IMR-90 (cell line): Measurements from ENCODE around the gene LPGAT1. TPM values are rescaled to one million over a fixed set of nuclear protein-coding genes. Genes with fewer than 3 reads are reported as not detected.
A peak's percentile ranks its signal among the peaks of the same experiment; 100 is the strongest.

Experiments used
- ATAC-seq: fragments of 200-7000 bp; cut with Tn5 transposase; 2 replicates; pipeline ENCODE4 v1.9.1; 2020; ENCODE audit warnings: low read depth, mild to moderate bottlenecking, moderate library complexity
- BruUV-seq: library from RNA; stranded (reverse); fragments of 400-500 nt; replicated peaks from 2 replicates; lab custom pipeline; 2021; lab: Mats Ljungman, UMichigan
- CTCF ChIA-PET: fragments of 300-600 bp; formaldehyde crosslinking; extraction: SDS; loops from one replicate; lab custom pipeline; 2021; ENCODE audit warnings: antibody characterized with exemption; lab: Yijun Ruan, JAX
- POLR2A ChIA-PET: fragments of 300-600 bp; sonication (Branson Sonifier 250); formaldehyde crosslinking; loops from one replicate; lab custom pipeline; 2022; ENCODE audit warnings: antibody characterized with exemption; ENCODE audit not compliant: unreplicated experiment; lab: Charles Lee
- DNase-seq: peaks from one replicate; pipeline ENCODE4 v3.0.0; 2013
- H2AFZ ChIP-seq: replicated peaks from 2 replicates; pipeline ENCODE3; 2013; ENCODE audit warnings: low read length, mild to moderate bottlenecking; ENCODE audit not compliant: poor library complexity
- H2AK5ac ChIP-seq: 2 replicates; pipeline ENCODE4 v1.6.1; 2013; ENCODE audit warnings: low read depth, low read length, inconsistent platforms
- H2AK9ac ChIP-seq: replicated peaks from 2 replicates; pipeline ENCODE3; 2013; ENCODE audit warnings: mild to moderate bottlenecking, low read depth, low read length, moderate library complexity; ENCODE audit not compliant: poor library complexity
- H2BK120ac ChIP-seq: 2 replicates; pipeline ENCODE4 v1.6.1; 2013; ENCODE audit warnings: low read depth, low read length, inconsistent platforms
- H2BK15ac ChIP-seq: 3 replicates; pipeline ENCODE4 v1.6.1; 2013; ENCODE audit warnings: low read depth, low read length, inconsistent platforms
- H2BK20ac ChIP-seq: 2 replicates; pipeline ENCODE4 v1.6.1; 2013; ENCODE audit warnings: low read depth, mild to moderate bottlenecking, inconsistent platforms, low read length, moderate library complexity
- H2BK5ac ChIP-seq: 2 replicates; pipeline ENCODE4 v1.6.1; 2013; ENCODE audit warnings: mild to moderate bottlenecking, low read depth, low read length, inconsistent platforms; ENCODE audit not compliant: poor library complexity, severe bottlenecking
- H3K14ac ChIP-seq: replicated peaks from 2 replicates; pipeline ENCODE4 v1.6.1; 2013; ENCODE audit warnings: low read depth, low read length, inconsistent platforms
- H3K18ac ChIP-seq: 2 replicates; pipeline ENCODE4 v1.6.1; 2013; ENCODE audit warnings: low read depth, low read length, control low read depth
- H3K23ac ChIP-seq: 2 replicates; pipeline ENCODE4 v1.6.1; 2013; ENCODE audit warnings: low read depth, low read length, inconsistent platforms
- H3K27ac ChIP-seq: 2 replicates; pipeline ENCODE4 v1.5.1; 2013; ENCODE audit warnings: mild to moderate bottlenecking, control low read depth, low read length; ENCODE audit not compliant: insufficient read depth
- H3K27me3 ChIP-seq: 2 replicates; pipeline ENCODE4 v1.6.1; 2013; ENCODE audit warnings: low read length; ENCODE audit not compliant: control insufficient read depth, insufficient read depth
- H3K36me3 ChIP-seq: 2 replicates; pipeline ENCODE4 v1.6.1; 2013; ENCODE audit warnings: low read length, mixed read lengths; ENCODE audit not compliant: control insufficient read depth, insufficient read depth
- H3K4ac ChIP-seq: 2 replicates; pipeline ENCODE4 v1.6.1; 2013; ENCODE audit warnings: low read depth, low read length, inconsistent platforms
- H3K4me1 ChIP-seq: 2 replicates; pipeline ENCODE4 v1.6.1; 2013; ENCODE audit warnings: low read length, mixed read lengths; ENCODE audit not compliant: control insufficient read depth, insufficient read depth
- H3K4me2 ChIP-seq: 2 replicates; pipeline ENCODE4 v1.6.1; 2013; ENCODE audit warnings: low read depth, mild to moderate bottlenecking, control low read depth, low read length, moderate library complexity
- H3K4me3 ChIP-seq: 2 replicates; pipeline ENCODE4 v1.5.1; 2013; ENCODE audit warnings: low read depth, mild to moderate bottlenecking, control low read depth, low read length, moderate library complexity; ENCODE audit not compliant: insufficient read depth
- H3K56ac ChIP-seq: 2 replicates; pipeline ENCODE4 v1.6.1; 2013; ENCODE audit warnings: low read length, inconsistent platforms; ENCODE audit not compliant: insufficient read depth; ENCODE audit errors: extremely low read depth
- H3K79me1 ChIP-seq, 2 experiments: 2 replicates each; pipeline ENCODE4 v1.6.1; 2013; ENCODE audit warnings: low read length in 2 of 2, inconsistent platforms in 1 of 2, low read depth in 1 of 2
- H3K9ac ChIP-seq: 2 replicates; pipeline ENCODE4 v1.6.1; 2013; ENCODE audit warnings: low read depth, low read length, control low read depth
- H3K9me1 ChIP-seq: 2 replicates; pipeline ENCODE4 v1.6.1; 2013; ENCODE audit warnings: low read length, inconsistent platforms; ENCODE audit not compliant: insufficient read depth
- H3K9me3 ChIP-seq: 2 replicates; pipeline ENCODE4 v1.6.1; 2013; ENCODE audit warnings: low read length; ENCODE audit not compliant: control insufficient read depth, insufficient read depth
- H4K20me1 ChIP-seq: 2 replicates; pipeline ENCODE4 v1.6.1; 2013; ENCODE audit warnings: low read length, inconsistent platforms; ENCODE audit not compliant: insufficient read depth
- H4K5ac ChIP-seq: 2 replicates; pipeline ENCODE4 v1.6.1; 2013; ENCODE audit warnings: mild to moderate bottlenecking, low read depth, low read length, control low read depth
- H4K8ac ChIP-seq, 2 experiments: 2 replicates each; pipeline ENCODE4 v1.6.1; 2013; ENCODE audit warnings: low read depth in 2 of 2, low read length in 2 of 2, control low read depth in 1 of 2, inconsistent platforms in 1 of 2
- H4K91ac ChIP-seq: 2 replicates; pipeline ENCODE4 v1.6.1; 2013; ENCODE audit warnings: low read depth, low read length, inconsistent platforms; ENCODE audit not compliant: insufficient read depth
- BHLHE40 ChIP-seq: fragments of 150-350 bp; IDR thresholded peaks from 2 replicates; pipeline ENCODE4 v1.6.1; 2016; ENCODE audit warnings: mild to moderate bottlenecking, low read depth, low read length
- CEBPB ChIP-seq: IDR thresholded peaks from 2 replicates; pipeline ENCODE4 v1.6.1; 2012; ENCODE audit warnings: low read depth, low read length, improper control_type of control experiment
- CTCF ChIP-seq: conservative IDR thresholded peaks from 2 replicates; pipeline ENCODE4 v1.5.1; 2012; ENCODE audit warnings: mild to moderate bottlenecking, low read depth, low read length, improper control_type of control experiment
- ELK1 ChIP-seq: fragments of 150-350 bp; IDR thresholded peaks from 2 replicates; pipeline ENCODE4 v1.6.1; 2016; ENCODE audit warnings: low read depth, mild to moderate bottlenecking, low read length, moderate library complexity, borderline replicate concordance
- FOS ChIP-seq: fragments of 150-350 bp; IDR thresholded peaks from 2 replicates; pipeline ENCODE4 v1.6.1; 2016; ENCODE audit warnings: low read depth, low read length
- MAFK ChIP-seq: IDR thresholded peaks from 2 replicates; pipeline ENCODE4 v1.6.1; 2012; ENCODE audit warnings: low read depth, low read length, improper control_type of control experiment
- MXI1 ChIP-seq: IDR thresholded peaks from 2 replicates; pipeline ENCODE4 v1.6.1; 2012; ENCODE audit warnings: low read depth, mild to moderate bottlenecking, low read length, moderate library complexity, borderline replicate concordance
- RFX5 ChIP-seq: IDR thresholded peaks from 2 replicates; pipeline ENCODE4 v1.8.0; 2012; ENCODE audit warnings: low read depth, mild to moderate bottlenecking, low read length, moderate library complexity
- WGBS, 2 experiments: methylation state at CpG; one replicate each; pipeline versions ENCODE4 v1.1.5 to v1.1.7; 2013; ENCODE audit warnings: missing lambda C conversion rate in 2 of 2; ENCODE audit not compliant: insufficient read length in 1 of 2; ENCODE audit errors: extremely low coverage in 2 of 2; 5-methylcytosine and 5-hydroxymethylcytosine counted together
- dilution Hi-C: fragments of 300-500 bp; cut with HindIII; formaldehyde crosslinking; loops from one replicate; pipeline ENCODE4 v1.14.3; 2018; ENCODE audit warnings: low sequenced_read_pairs; ENCODE audit not compliant: unreplicated experiment
- in situ Hi-C: fragments of 300-500 bp; cut with MboI; formaldehyde crosslinking; loops from 3 replicates; pipeline ENCODE4 v1.14.3; 2019; ENCODE audit warnings: low sequenced_read_pairs, inconsistent platforms, mixed read lengths
- intact Hi-C: fragments of 100-400 bp; cut with micrococcal nuclease; formaldehyde crosslinking; loops from 2 replicates; pipeline ENCODE4 v1.10.0; 2022
- polyA plus RNA-seq, 3 experiments: library from polyadenylated mRNA; depleted of rRNA; stranded (reverse); fragments of >200 nt; gene quantifications; 2 replicates each; pipeline ENCODE4 v1.2.3, GENCODE V29; 2012; ENCODE audit warnings: low replicate concordance in 1 of 3
- total RNA-seq: library from RNA; depleted of rRNA; stranded (reverse); fragments of >200 nt; gene quantifications from 2 replicates; pipeline ENCODE4 v1.2.3, GENCODE V29; 2012

LPGAT1 gene
- total and polyA plus RNA-seq, 2 of the 4 experiments (the other 2 are of a cell fraction) = 6.7 to 13.6 TPM

- in situ Hi-C loops = no loop called here
- POLR2A ChIA-PET = no interaction called here
- CTCF ChIA-PET = no interaction called here
Measured at GRCh38 chr1:211708006-211708405, 122.6 kb downstream of the LPGAT1 start.

More at GRCh38 chr1:211708006-211708405, 122.6 kb downstream of the LPGAT1 start:
- intact Hi-C loops (no loop called here), dilution Hi-C loops (no loop called here)
- no peaks in the 10 kb centered on the region for H3K9me1 ChIP-seq
- no peak overlapping the region for H3K23ac ChIP-seq
- no peak overlapping the region for H3K56ac ChIP-seq
- H3K4me3 ChIP-seq = no peak overlapping the region
- H3K4me1 ChIP-seq = peaks cover 3% of the 10 kb centered on the region; the same call in 1 of the 2 replicates
- no peak overlapping the region for H2BK20ac ChIP-seq
- H3K4me2 ChIP-seq = no peak overlapping the region
- no peak overlapping the region for H4K5ac ChIP-seq
- no peak overlapping the region for H3K27ac ChIP-seq
- H2AK9ac ChIP-seq = no peak overlapping the region
- H3K9me3 ChIP-seq = no peaks in the 10 kb centered on the region
- DNase-seq (peak; percentile 18), ATAC-seq (no peak)
- H2AK5ac ChIP-seq = no peak overlapping the region
- 0 out of 2 replicates have a peak, but pooled peaks cover 2% of the 10 kb centered on the region for H3K27me3 ChIP-seq
- no peak overlapping the region for H3K9ac ChIP-seq
- H4K91ac ChIP-seq = no peak overlapping the region
- no peaks in the 10 kb centered on the region for H4K20me1 ChIP-seq
- no peak overlapping the region for H2AFZ ChIP-seq
- H2BK120ac ChIP-seq = no peak overlapping the region
- H4K8ac ChIP-seq = no peak overlapping the region
- H3K79me1 ChIP-seq = no peaks in the 10 kb centered on the region
- no peak overlapping the region for H2BK15ac ChIP-seq
- no peaks in the 10 kb centered on the region for H3K36me3 ChIP-seq
- H3K4ac ChIP-seq = no peak overlapping the region
- no peak overlapping the region for H3K14ac ChIP-seq
- BruUV-seq = no TSS peak
- no peak for TF ChIP-seq CTCF
- TF ChIP-seq MXI1 = no peak
- no peak for TF ChIP-seq BHLHE40
- TF ChIP-seq CEBPB = peak; percentile 29; the same call in 1 of the 2 replicates
- TF ChIP-seq RFX5 = no peak
- TF ChIP-seq FOS = no peak
- TF ChIP-seq ELK1 = no peak
- TF ChIP-seq MAFK = no peak
- no peak overlapping the region for H3K18ac ChIP-seq
- no peak overlapping the region for H2BK5ac ChIP-seq
- WGBS, 2 experiments = no CpG with 5 or more reads among the region's 6 CpGs
